Measurements from ENCODE around the gene MPC1. TPM values are rescaled to one million over a fixed set of nuclear protein-coding genes. Genes with fewer than 3 reads are reported as not detected.

MPC1 gene
- 10 to 100 TPM; 35.4 to 63.6 (median 48.7) TPM for total RNA-seq

- TF ChIP-seq CTCF (IDR thresholded peaks at IDR 0.05) (no peak), POLR2A (IDR thresholded peaks at IDR 0.05) (peak in 1 of 2 donors; percentile 19)
- peak within 1 kb of the TSS; percentile 94 for H3K4me3 ChIP-seq (ENCODE audit: low read depth, poor library complexity, severe bottlenecking)
- WGBS, 2 donors = 0 to 1% methylated on average over 26 to 63 of the region's 94 CpGs
- peak; percentile 93 to 99 for DNase-seq (ENCODE audit: low spot score in 2 of 2)
- intact Hi-C loops (cut with DNase I; ENCODE audit: low total_unique reads) = no loop called here
Measured at GRCh38 chr6:166382933-166383801, at the start of gene MPC1. Gene MPC1, minus strand, starts transcription at chr6:166382940. Its CDS starts 64 bp downstream, at chr6:166382876.

GRCh38 chr6:166430269-166430668, 47.5 kb upstream of the MPC1 start:
- peak in 1 of 2 donors; percentile 78 for DNase-seq (ENCODE audit: low spot score in 2 of 2)
- no peak for TF ChIP-seq POLR2A (IDR thresholded peaks at IDR 0.05)
- TF ChIP-seq CTCF (IDR thresholded peaks at IDR 0.05) = no peak
- intact Hi-C loops (cut with DNase I; ENCODE audit: low total_unique reads) = no loop called here
- H3K4me3 ChIP-seq (ENCODE audit: low read depth, poor library complexity, severe bottlenecking) = no peak overlapping the region
- WGBS, 2 donors = 96 to 97% methylated on average over 17 of the region's 17 CpGs

- 94 to 96% methylated on average over 12 of the region's 12 CpGs for WGBS, 2 donors
- H3K4me3 ChIP-seq (ENCODE audit: low read depth, poor library complexity, severe bottlenecking) = no peak overlapping the region
- TF ChIP-seq POLR2A (IDR thresholded peaks at IDR 0.05) = no peak
- TF ChIP-seq CTCF (IDR thresholded peaks at IDR 0.05) = no peak
- peak in 1 of 2 donors; percentile 48 for DNase-seq (ENCODE audit: low spot score in 2 of 2)
- intact Hi-C loops (cut with DNase I; ENCODE audit: low total_unique reads) = no loop called here
Measured at GRCh38 chr6:166424431-166424830, 41.7 kb upstream of the MPC1 start.

- WGBS, 2 donors = 86% methylated on average over 7 of the region's 7 CpGs
- intact Hi-C loops (cut with DNase I; ENCODE audit: low total_unique reads) = no loop called here
- TF ChIP-seq POLR2A (IDR thresholded peaks at IDR 0.05) (no peak), CTCF (IDR thresholded peaks at IDR 0.05) (no peak)
- DNase-seq (ENCODE audit: low spot score in 2 of 2) = peak in 1 of 2 donors; percentile 54
- H3K4me3 ChIP-seq (ENCODE audit: low read depth, poor library complexity, severe bottlenecking) = no peak overlapping the region
Measured at GRCh38 chr6:166423781-166424180, 41.0 kb upstream of the MPC1 start.

GRCh38 chr6:166423051-166423745, 40.5 kb upstream of the MPC1 start:
- peak in 1 of 2 donors; percentile 65 for DNase-seq (ENCODE audit: low spot score in 2 of 2)
- TF ChIP-seq CTCF (IDR thresholded peaks at IDR 0.05) (no peak), POLR2A (IDR thresholded peaks at IDR 0.05) (no peak)
- no peak overlapping the region for H3K4me3 ChIP-seq (ENCODE audit: low read depth, poor library complexity, severe bottlenecking)
- WGBS, 2 donors = 93 to 95% methylated on average over 22 of the region's 22 CpGs
- intact Hi-C loops (cut with DNase I; ENCODE audit: low total_unique reads) = no loop called here

Data from lower leg skin (tissue), 4 donors.